Caki2 (cell line): Measurements from ENCODE around the gene EPHX1. TPM values are rescaled to one million over a fixed set of nuclear protein-coding genes. Genes with fewer than 3 reads are reported as not detected.

Experiments used
- DNase-seq: peaks from one replicate; pipeline ENCODE4 v3.0.0-alpha.2; 2015; ENCODE audit warnings: low read depth
- in situ Hi-C: cut with HindIII; loops from 2 replicates; pipeline ENCODE4 v1.10.0; 2016; ENCODE audit warnings: low sequenced_read_pairs, low pct_unique_long_range_greater_than_20kb, mixed read lengths
- total RNA-seq: library from RNA; depleted of rRNA; stranded (reverse); fragments of >200 nt; shearing (Covaris generic); gene quantifications from 2 replicates; pipeline ENCODE4 v1.2.3, GENCODE V29; 2014; ENCODE audit warnings: low replicate concordance

The EPHX1 gene
- total RNA-seq, 1 experiment from 2014 or later: 251 TPM

GRCh38 chr1:225848030-225848955 is 38.4 kb downstream of the EPHX1 start:
- no peak for DNase-seq
- in situ Hi-C loops: no loop called here

- in situ Hi-C loops: no loop called here
- DNase-seq: no peak
These were observed 40.0 kb downstream of the EPHX1 start for GRCh38 chr1:225849925-225850324.

DNA sequence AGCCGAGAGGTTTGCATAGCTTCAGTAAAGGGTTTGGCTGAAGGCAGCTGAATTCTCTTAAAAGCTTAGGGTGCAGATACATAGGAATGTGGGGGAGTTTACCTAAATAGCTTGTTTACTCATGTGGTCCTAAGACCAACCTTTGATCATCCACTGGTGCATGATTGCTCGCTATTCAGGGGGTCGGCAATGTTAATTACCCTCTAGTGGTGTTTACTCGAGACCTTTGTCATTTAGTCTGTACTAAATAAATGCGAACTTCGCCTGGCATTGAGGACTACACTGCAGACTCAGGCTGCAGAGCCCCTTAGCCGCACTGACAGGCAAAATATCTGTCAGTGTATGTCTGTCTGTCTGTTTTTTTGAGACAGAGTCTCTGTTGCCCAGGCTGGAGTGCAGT is 40.4 kb downstream of the EPHX1 start:
- no peak for DNase-seq
- in situ Hi-C loops: no loop called here

DNA sequence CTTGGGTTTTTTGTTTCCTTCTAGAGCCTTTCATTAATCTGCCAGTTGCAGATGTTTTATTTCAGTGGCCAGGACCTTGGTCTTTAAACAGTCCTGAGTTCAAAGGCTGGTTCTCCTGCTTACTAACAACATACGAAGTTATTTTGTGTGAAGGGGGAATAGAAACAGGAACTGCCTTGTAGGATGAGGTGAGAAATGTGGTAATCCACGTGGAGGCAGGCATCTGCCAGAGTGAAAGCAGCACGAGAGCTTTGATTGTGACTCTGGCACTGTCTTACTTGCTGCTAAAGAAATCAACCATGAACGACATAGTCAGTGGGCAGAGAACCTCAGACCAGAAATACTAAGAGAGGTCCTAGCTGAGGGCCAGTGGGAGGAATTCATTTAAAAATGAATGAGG is 41.9 kb downstream of the EPHX1 start:
- no peak for DNase-seq
- in situ Hi-C loops: no loop called here

GRCh38 chr1:225852413-225853124 is 42.6 kb downstream of the EPHX1 start:
- in situ Hi-C loops: no loop called here
- no peak for DNase-seq

- no peak for DNase-seq
- in situ Hi-C loops: no loop called here
These were observed 43.5 kb downstream of the EPHX1 start for GRCh38 chr1:225853441-225853840.

DNA sequence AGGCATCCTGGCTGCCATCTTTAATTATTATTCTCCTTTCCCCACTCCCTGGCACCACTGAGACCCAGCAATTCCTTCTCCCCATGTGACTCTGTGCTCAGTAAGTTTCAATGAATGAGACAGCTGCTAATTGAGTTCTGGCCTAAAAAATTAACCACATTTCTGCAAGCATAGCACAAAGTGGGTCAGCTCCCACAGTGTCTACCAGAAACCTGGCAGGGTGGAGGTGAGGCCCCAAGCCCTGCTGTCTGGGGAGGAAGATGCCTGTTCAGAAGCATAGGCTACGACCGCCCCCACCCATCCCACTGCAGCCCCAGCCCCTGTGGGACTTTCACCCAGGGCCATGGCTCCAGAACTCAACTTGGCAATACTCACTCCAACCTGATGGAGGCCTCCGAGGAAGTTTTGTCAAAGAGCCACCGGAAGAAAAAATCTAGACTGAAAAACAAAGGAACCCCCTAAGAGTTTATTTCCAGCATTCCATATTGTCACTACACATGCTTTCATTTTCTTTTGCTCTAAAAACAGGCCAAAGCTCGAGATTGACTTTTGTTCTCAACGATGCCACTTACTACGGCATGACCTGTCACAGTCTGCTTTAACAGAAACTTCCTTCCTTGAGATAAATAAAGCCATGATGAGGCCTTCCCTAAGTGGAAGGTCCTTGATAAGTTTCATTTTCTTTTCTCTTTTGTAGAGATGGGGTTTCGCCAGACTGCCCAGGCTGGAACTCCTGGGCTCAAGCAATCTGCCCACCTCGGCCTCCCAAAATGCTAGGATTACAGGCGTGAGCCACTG is 45.8 kb downstream of the EPHX1 start:
- in situ Hi-C loops: no loop called here
- DNase-seq: no peak

DNA sequence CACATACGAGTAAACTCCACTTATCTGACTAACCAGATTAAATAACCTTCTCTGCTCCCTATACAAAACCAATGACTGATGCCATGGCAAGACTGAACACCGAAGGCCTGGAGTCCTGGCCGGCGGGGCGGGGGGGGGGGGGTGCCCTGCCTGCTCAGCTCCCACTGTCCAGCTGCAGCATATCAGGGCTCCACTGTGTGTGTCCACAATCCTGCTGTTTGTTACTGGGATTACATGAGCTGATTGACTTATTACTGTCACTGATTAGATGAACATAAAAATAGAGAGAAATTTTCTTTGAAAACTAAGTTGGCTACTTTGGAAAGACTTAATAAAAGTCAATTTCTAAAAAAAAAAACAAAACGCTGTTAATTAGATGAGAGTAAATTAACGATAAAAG is 47.3 kb downstream of the EPHX1 start:
- in situ Hi-C loops: no loop called here
- no peak for DNase-seq

DNA sequence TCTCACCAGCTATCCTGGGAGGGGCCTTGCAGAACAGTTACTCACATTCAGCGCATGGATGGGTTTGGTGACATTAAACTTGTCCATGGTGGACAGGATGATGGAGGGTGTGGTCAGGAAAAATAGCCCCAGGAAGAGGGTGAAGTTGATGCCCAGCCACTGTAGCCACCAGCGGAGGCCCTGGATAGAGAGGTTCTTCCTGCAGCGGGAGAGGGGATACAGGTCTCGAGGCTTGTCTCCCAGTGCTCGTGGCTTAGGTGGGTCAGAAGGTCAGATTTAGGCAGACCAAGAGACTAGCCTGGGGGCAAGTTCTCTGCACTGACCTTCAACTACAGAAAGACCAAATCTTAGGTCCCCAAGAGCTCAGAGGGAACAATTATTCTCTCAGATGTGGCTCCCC is 49.2 kb downstream of the EPHX1 start:
- DNase-seq: peak; percentile 46
- in situ Hi-C loops: no loop called here

- DNase-seq: no peak
- in situ Hi-C loops: no loop called here
These were observed 50.2 kb downstream of the EPHX1 start for GRCh38 chr1:225860107-225860506.

DNA sequence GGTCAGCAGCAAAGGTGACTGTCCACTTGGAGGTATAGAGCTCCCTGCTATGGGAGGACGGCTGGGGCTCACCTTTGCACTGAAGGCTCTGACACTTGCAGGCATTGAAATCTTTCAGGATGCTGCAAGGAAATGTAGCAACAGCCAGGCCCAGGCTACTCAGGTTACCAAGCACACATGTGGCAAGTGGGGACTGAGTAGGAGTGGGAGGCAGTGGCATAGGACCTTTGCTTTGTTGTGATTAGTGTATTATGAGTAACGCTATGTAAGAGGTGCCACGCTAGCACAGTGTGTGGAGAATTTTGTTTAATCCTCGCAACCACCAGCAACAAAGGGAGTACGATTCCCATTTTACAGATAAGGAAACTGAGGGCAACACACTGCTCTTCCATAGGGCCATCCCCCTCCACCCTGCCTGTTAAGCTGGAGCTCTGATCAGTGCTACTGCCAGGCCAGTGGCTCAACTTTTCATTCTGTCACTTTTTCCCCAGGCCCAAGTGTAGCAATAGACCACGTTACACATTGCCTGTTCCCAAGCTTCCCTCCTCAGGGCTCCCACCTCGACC is 51.0 kb downstream of the EPHX1 start:
- no peak for DNase-seq
- in situ Hi-C loops: no loop called here

GRCh38 chr1:225861834-225862580 is 52.1 kb downstream of the EPHX1 start:
- in situ Hi-C loops: no loop called here
- DNase-seq: no peak

GRCh38 chr1:225862581-225862950 is 52.6 kb downstream of the EPHX1 start:
- in situ Hi-C loops: no loop called here
- no peak for DNase-seq

- in situ Hi-C loops: no loop called here
- DNase-seq: no peak
These were observed 53.2 kb downstream of the EPHX1 start for GRCh38 chr1:225863167-225863566.

DNA sequence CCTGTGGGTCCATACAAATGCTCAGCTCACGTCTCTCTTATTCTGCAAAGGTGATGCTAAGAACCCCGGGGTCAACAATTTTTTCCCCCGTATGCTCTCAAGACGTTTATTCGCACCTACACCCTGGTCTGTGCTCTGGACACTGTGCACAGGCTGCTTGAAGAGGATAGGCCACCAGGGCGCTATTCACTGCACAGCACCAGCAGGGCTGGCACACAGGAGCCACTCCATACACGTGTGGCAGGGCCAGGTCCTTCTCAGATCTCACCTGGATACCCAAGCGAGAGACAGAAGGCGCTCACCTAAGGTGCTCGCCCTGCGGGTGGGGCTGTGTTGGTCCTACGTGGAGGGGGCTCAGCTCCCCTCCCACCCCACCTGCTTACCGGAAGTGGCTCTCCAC is 55.6 kb downstream of the EPHX1 start:
- in situ Hi-C loops: no loop called here

DNA sequence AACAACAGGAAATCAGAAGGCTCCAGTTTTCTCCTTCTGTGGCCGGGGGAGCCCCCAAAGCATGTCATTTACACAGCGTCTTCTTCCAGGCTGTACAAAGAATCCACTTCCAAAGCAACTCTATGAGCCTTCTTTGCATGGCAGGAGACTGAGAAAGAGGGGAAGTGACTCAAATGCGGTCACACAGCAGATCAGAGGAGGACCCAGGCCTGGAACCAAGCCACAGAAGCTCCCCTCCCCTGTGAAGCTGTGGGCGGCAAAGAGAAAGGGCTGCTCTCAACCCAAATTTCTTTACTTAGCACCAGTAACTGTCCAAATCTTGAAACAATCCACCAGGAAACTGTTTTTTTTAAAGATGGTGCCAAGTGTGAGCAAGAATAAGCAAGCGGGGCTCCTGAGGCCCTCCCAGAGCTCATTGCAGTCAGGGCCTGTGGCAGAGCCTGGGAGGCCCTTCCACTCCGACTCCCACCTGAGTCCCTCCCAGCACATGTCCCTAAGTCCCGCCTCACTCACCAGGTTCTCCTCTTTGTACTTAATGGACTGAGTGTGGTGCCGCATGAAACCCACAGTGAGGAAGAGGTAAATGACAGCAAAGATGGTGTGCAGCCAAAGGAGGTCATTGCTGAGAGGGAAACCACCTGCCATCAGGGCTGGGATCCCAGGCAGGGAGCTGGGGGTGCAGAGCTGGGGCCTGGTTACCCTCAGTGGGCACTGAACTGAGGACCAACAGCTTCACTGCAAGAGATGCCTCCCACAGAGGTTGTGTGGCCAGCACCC is 56.3 kb downstream of the EPHX1 start:
- DNase-seq: no peak

More for the DNA sequence above, 55.6 kb downstream of the EPHX1 start:
- DNase-seq: no peak

DNA sequence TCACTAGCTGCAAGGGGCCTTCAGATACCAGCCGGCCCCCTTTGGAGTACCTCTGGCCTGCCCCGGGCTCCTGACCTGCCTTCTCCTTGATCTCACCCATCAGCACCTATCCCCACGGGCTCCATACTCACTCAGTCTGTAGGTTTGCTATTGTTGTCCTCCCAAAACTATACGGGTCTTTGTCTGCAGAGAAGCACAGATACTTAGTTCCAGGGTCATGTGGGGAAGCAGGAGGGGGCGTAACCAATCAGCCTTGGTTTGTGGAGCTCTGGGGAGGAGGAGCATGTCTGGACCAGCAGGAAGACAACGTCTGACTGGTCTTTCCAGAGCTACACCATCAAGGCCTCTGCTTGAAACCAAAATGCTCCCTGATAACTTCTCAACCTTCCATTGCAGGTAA is 57.1 kb downstream of the EPHX1 start:
- in situ Hi-C loops: no loop called here
- DNase-seq: no peak

More for the DNA sequence above, 56.3 kb downstream of the EPHX1 start:
- in situ Hi-C loops: no loop called here
